Measurements from ENCODE around the gene BAX. TPM values are rescaled to one million over a fixed set of nuclear protein-coding genes. Genes with fewer than 3 reads are reported as not detected.

BAX gene
- total RNA-seq, 1 donor from 2014 or later: 161 TPM

GRCh38 chr19:48965040-48965805, 10.5 kb downstream of the BAX start, which contains the start of gene FTL:
FTL (plus strand) TSS chr19:48965309; CDS start chr19:48965508, 199 bp downstream.
- H3K4me1 Mint-ChIP-seq (ENCODE audit: unreplicated experiment): peaks cover 31% of the 10 kb centered on the region
- no peaks in the 10 kb centered on the region for H3K9me3 Mint-ChIP-seq
- peaks cover 3% of the 10 kb centered on the region for H3K27me3 Mint-ChIP-seq
- peak within 1 kb of the TSS; percentile 98 for H3K4me3 Mint-ChIP-seq
- H3K36me3 Mint-ChIP-seq: peaks cover 22% of the 10 kb centered on the region
- peak; percentile 93 for DNase-seq (ENCODE audit: extremely low spot score, unreplicated experiment)
- H3K27ac Mint-ChIP-seq: peak within 1 kb of the TSS; percentile 97
- TF ChIP-seq, protein P1, sequence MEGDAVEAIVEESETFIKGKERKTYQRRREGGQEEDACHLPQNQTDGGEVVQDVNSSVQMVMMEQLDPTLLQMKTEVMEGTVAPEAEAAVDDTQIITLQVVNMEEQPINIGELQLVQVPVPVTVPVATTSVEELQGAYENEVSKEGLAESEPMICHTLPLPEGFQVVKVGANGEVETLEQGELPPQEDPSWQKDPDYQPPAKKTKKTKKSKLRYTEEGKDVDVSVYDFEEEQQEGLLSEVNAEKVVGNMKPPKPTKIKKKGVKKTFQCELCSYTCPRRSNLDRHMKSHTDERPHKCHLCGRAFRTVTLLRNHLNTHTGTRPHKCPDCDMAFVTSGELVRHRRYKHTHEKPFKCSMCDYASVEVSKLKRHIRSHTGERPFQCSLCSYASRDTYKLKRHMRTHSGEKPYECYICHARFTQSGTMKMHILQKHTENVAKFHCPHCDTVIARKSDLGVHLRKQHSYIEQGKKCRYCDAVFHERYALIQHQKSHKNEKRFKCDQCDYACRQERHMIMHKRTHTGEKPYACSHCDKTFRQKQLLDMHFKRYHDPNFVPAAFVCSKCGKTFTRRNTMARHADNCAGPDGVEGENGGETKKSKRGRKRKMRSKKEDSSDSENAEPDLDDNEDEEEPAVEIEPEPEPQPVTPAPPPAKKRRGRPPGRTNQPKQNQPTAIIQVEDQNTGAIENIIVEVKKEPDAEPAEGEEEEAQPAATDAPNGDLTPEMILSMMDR (conservative IDR thresholded peaks at IDR 0.05): no peak

- Mint-ChIP-seq H3K4me1 (ENCODE audit: unreplicated experiment) (peaks cover 33% of the 10 kb centered on the region), H3K36me3 (peaks cover 24% of the 10 kb centered on the region), H3K9me3 (no peaks in the 10 kb centered on the region), H3K4me3 (peak overlapping the region; percentile 98), H3K27ac (peak overlapping the region; percentile 97), H3K27me3 (peaks cover 3% of the 10 kb centered on the region)
- TF ChIP-seq, protein P1 (conservative IDR thresholded peaks at IDR 0.05): no peak
- DNase-seq (ENCODE audit: extremely low spot score, unreplicated experiment): peak; percentile 90
These were observed 11.3 kb downstream of the BAX start for GRCh38 chr19:48965806-48966540.

GRCh38 chr19:48966541-48967345, 12.1 kb downstream of the BAX start:
- DNase-seq (ENCODE audit: extremely low spot score, unreplicated experiment): no peak
- H3K27me3 Mint-ChIP-seq: peaks cover 3% of the 10 kb centered on the region
- no peaks in the 10 kb centered on the region for H3K9me3 Mint-ChIP-seq
- peaks cover 29% of the 10 kb centered on the region for H3K4me1 Mint-ChIP-seq (ENCODE audit: unreplicated experiment)
- H3K36me3 Mint-ChIP-seq: peaks cover 23% of the 10 kb centered on the region
- peak overlapping the region; percentile 97 for H3K27ac Mint-ChIP-seq
- peak overlapping the region; percentile 98 for H3K4me3 Mint-ChIP-seq
- TF ChIP-seq, protein P1 (conservative IDR thresholded peaks at IDR 0.05): no peak

GRCh38 chr19:48967346-48968178, 12.9 kb downstream of the BAX start:
- Mint-ChIP-seq H3K27ac (peak overlapping the region; percentile 97), H3K4me1 (ENCODE audit: unreplicated experiment) (peaks cover 25% of the 10 kb centered on the region)
- TF ChIP-seq, protein P1 (conservative IDR thresholded peaks at IDR 0.05): no peak

More at GRCh38 chr19:48967346-48968178, 12.9 kb downstream of the BAX start:
- Mint-ChIP-seq H3K9me3 (no peaks in the 10 kb centered on the region), H3K27me3 (peaks cover 3% of the 10 kb centered on the region), H3K36me3 (peaks cover 23% of the 10 kb centered on the region), H3K4me3 (peak overlapping the region; percentile 98)
- DNase-seq (ENCODE audit: extremely low spot score, unreplicated experiment): no peak
